Measurements from ENCODE around the gene GIMAP8.

Gene GIMAP8

DNA sequence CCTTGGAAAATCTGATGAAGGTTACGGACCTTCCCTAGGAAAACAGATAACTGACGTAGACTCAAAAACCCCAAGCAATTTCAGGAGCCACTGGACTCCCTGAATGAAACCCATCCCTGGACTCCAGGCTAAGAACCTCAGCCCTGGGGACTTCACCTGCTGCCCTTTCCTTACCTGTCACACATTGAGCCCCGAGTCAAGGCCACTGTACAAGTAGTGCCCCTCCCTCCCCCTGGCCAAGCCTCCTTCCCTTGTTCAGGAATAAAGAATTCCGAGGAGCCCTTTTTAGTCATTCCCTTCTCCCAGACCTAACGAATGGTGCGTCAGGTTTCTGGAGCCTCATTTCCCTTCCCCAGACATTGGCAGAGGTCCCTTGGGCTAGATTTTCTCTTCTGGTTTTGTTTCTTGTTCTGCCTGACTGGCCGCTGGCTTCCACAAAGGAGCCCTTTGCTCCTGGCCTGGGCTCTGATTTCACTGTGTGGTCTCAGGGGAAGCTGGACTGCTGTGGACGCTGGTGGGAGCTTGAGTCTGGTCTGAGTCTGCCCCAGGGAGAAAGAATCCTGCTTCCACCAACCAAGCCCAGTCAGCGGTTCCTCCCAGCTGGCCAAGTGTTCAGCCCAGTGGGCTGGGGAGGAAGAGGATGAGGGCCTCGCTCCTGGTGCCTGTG, 39.6 kb upstream of the GIMAP8 start:
- no peak for DNase-seq (ENCODE audit: extremely low spot score)
- POLR2A ChIA-PET: interaction anchor here (1.1 to 1.2 kb wide), 2 partner anchors 33 to 42 kb away, joined by 4 to 5 read pairs; partner anchors contain the start of gene REPIN1
- CTCF ChIA-PET: interaction anchor here (0.9 kb wide), 1 partner anchor 87 kb away, joined by 4 read pairs; no protein-coding TSS in a partner anchor
- TF ChIP-seq NFRKB (IDR thresholded peaks at IDR 0.05): no peak
- no peak for TF ChIP-seq SUZ12 (IDR thresholded peaks at IDR 0.05)
- TF ChIP-seq SP1 (IDR thresholded peaks at IDR 0.05): no peak
- TF ChIP-seq LEF1 (IDR thresholded peaks at IDR 0.05; ENCODE audit: borderline replicate concordance): no peak
- TF ChIP-seq ELF4 (IDR thresholded peaks at IDR 0.05): no peak
- no peak for TF ChIP-seq BHLHE40 (IDR thresholded peaks at IDR 0.05; ENCODE audit: borderline replicate concordance)
- no peak for TF ChIP-seq FOXA1 (IDR thresholded peaks at IDR 0.05)
- no peak for TF ChIP-seq HDGF (IDR thresholded peaks at IDR 0.05; ENCODE audit: borderline replicate concordance)
- no peak for TF ChIP-seq ZNF384 (IDR thresholded peaks at IDR 0.05)
- TF ChIP-seq CTBP1 (IDR thresholded peaks at IDR 0.05; ENCODE audit: borderline replicate concordance): no peak
- no peak for TF ChIP-seq L3MBTL2 (conservative IDR thresholded peaks at IDR 0.05)
- no peak for TF ChIP-seq FOXK2 (IDR thresholded peaks at IDR 0.05)
- TF ChIP-seq, protein P1, sequence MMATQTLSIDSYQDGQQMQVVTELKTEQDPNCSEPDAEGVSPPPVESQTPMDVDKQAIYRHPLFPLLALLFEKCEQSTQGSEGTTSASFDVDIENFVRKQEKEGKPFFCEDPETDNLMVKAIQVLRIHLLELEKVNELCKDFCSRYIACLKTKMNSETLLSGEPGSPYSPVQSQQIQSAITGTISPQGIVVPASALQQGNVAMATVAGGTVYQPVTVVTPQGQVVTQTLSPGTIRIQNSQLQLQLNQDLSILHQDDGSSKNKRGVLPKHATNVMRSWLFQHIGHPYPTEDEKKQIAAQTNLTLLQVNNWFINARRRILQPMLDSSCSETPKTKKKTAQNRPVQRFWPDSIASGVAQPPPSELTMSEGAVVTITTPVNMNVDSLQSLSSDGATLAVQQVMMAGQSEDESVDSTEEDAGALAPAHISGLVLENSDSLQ (IDR thresholded peaks at IDR 0.05): no peak
- TF ChIP-seq FOXM1 (IDR thresholded peaks at IDR 0.05; ENCODE audit: borderline replicate concordance): no peak
- TF ChIP-seq TARDBP (IDR thresholded peaks at IDR 0.05): no peak
- no peak for TF ChIP-seq ARNT (IDR thresholded peaks at IDR 0.05)

DNA sequence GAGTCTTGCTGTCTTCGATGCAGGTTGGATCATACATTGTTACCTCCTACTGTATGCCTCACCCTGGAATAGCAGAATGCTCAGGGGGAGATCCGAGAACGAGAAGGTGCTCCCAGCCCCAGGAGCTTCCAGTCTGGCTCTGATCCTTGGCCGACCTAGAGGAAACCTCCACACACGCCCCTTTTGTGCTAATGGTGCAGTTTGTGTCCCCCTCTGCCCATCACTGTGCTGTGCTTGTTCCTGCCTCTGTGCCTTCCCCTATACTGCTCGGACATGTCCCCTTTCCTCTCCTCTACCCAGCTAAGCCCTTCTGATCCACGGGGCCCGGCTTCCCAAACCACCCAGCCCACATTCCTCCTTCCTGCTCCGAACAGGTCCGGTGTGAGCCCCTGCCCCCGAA, 38.8 kb upstream of the GIMAP8 start:
- POLR2A ChIA-PET: interaction anchor here (1.1 to 1.2 kb wide), 2 partner anchors 34 to 43 kb away, joined by 4 to 5 read pairs; partner anchors contain the start of gene REPIN1
- DNase-seq (ENCODE audit: extremely low spot score): no peak
- CTCF ChIA-PET: no interaction called here
- no peak for TF ChIP-seq TARDBP (IDR thresholded peaks at IDR 0.05)

DNA sequence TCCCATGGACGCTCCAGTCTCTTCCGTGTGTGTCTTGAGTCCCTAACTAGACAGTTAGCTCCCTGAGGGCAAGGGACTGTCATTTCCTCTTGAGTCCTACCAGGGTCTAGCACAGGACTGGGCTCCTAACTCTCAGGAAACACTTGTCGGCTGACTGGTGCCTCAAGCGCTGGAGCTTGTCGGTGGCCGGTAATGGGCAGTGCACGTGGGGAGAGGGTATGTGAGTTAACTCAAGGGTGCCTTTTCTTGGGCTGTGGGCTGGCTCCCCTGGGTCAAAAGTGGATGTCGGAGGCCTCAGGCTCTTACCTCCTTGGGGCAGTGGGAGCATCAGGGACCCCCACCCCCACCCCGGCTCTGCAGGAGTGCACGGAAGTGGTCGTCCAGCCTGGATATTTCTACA, 38.4 kb upstream of the GIMAP8 start:
- DNase-seq (ENCODE audit: extremely low spot score): no peak
- ChIA-PET POLR2A (interaction anchor here (1.1 kb wide), 1 partner anchor 34 kb away, joined by 5 read pairs; no protein-coding TSS in a partner anchor), CTCF (no interaction called here)
- TF ChIP-seq, protein P1 (IDR thresholded peaks at IDR 0.05): no peak
- no peak for TF ChIP-seq ZNF384 (IDR thresholded peaks at IDR 0.05)
- no peak for TF ChIP-seq NFRKB (IDR thresholded peaks at IDR 0.05)
- no peak for TF ChIP-seq FOXK2 (IDR thresholded peaks at IDR 0.05)
- TF ChIP-seq SUZ12 (IDR thresholded peaks at IDR 0.05): no peak
- no peak for TF ChIP-seq ARNT (IDR thresholded peaks at IDR 0.05)
- TF ChIP-seq HDGF (IDR thresholded peaks at IDR 0.05; ENCODE audit: borderline replicate concordance): no peak
- no peak for TF ChIP-seq ELF4 (IDR thresholded peaks at IDR 0.05)
- TF ChIP-seq FOXM1 (IDR thresholded peaks at IDR 0.05; ENCODE audit: borderline replicate concordance): no peak
- TF ChIP-seq CTBP1 (IDR thresholded peaks at IDR 0.05; ENCODE audit: borderline replicate concordance): no peak
- no peak for TF ChIP-seq TARDBP (IDR thresholded peaks at IDR 0.05)
- TF ChIP-seq LEF1 (IDR thresholded peaks at IDR 0.05; ENCODE audit: borderline replicate concordance): no peak

DNA sequence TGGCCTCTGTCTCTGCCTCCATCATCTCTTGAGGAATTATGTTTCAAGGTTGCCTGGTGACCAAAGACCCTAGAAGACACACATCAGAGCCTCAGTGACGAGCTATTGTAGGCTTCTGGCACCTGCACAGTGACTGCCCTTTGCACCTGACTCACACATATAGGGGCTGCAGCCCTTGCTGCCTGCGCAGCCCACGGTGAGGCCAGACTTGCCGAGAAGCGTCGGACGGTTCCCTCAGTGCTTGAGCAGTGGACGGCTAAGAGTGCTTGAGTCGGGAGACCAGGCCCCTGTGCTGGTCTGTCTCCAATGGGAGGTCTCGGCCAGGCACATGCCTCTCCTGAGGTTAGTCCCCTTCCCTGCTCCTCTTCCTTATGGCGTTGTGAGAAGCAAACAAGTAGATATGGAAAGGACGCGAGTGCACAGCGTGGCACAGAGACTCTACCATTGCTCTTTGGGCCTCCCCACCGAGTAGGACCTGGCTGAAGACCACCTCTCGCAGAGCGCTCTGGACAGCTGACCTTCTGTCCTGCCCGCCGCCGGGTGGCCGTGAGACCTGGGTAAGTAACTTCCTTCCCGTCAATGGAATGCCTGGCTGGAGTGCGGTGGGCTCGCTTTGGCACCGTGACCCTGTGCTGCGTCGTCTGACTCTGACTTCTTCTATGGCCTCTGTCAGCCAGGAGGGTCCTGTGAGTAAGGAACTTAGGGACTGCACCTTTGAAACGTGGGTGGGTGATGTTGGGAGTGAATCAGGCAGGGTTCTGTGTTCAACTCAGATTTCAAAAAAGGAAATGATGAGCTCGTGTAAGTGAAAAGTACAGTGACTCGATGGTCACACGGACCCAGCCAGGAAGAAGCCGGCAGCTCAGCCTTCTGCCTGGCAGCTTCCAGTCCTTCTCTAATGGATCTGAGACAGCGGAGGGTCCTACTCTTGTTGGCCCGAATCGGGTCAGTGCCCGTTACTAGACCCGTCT, 37.6 kb upstream of the GIMAP8 start:
- ChIA-PET POLR2A (interaction anchor here (0.5 to 0.9 kb wide), 2 partner anchors 9 to 90 kb away, joined by 3 read pairs; partner anchors contain the start of gene LRRC61), CTCF (no interaction called here)
- TF ChIP-seq, protein P1 (IDR thresholded peaks at IDR 0.05): no peak
- TF ChIP-seq FOXM1 (IDR thresholded peaks at IDR 0.05; ENCODE audit: borderline replicate concordance): no peak
- no peak for TF ChIP-seq ZNF384 (IDR thresholded peaks at IDR 0.05)
- TF ChIP-seq NFRKB (IDR thresholded peaks at IDR 0.05): no peak
- no peak for TF ChIP-seq TARDBP (IDR thresholded peaks at IDR 0.05)
- no peak for TF ChIP-seq BHLHE40 (IDR thresholded peaks at IDR 0.05; ENCODE audit: borderline replicate concordance)
- no peak for TF ChIP-seq HDGF (IDR thresholded peaks at IDR 0.05; ENCODE audit: borderline replicate concordance)
- no peak for TF ChIP-seq CTBP1 (IDR thresholded peaks at IDR 0.05; ENCODE audit: borderline replicate concordance)
- no peak for DNase-seq (ENCODE audit: extremely low spot score)

DNA sequence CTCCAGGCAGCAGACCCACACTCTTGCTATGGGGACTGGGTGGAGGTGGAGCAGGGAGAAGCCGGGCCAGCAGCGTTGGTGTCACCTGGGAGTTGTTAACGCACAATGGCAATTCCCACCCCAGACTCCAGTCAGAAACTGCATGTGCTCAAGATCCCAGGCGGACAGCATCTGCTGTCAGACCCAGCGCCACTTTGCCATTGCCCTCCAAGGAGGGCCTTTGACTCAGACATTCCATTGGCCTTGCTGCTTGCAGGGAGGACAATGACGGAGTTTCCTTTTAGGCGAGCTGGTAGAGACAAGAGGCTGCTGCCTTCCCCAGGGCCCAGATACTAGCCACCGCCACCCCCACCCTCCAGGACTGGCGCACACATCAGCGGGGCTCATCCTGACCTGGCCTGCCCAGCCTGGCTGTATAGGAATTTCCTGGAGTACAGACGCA, 36.8 kb upstream of the GIMAP8 start:
- CTCF ChIA-PET: no interaction called here
- no peak for DNase-seq (ENCODE audit: extremely low spot score)
- TF ChIP-seq ARNT (IDR thresholded peaks at IDR 0.05) (no peak), ELF4 (IDR thresholded peaks at IDR 0.05) (no peak), NFRKB (IDR thresholded peaks at IDR 0.05) (no peak), FOXA1 (IDR thresholded peaks at IDR 0.05) (no peak), SUZ12 (IDR thresholded peaks at IDR 0.05) (no peak), FOXM1 (IDR thresholded peaks at IDR 0.05; ENCODE audit: borderline replicate concordance) (no peak)
- POLR2A ChIA-PET: interaction anchor here (0.9 kb wide), 1 partner anchor 9 kb away, joined by 3 read pairs; no protein-coding TSS in a partner anchor
